LHCN-M2 (cell line): ENCODE measurements around the gene RAI14. TPM values are rescaled to one million over a fixed set of nuclear protein-coding genes. Genes with fewer than 3 reads are reported as not detected.
"Not testable (repeated sequence)": the region's sequence is repeated elsewhere in the genome, so short reads cannot be mapped to it uniquely, and the experiment has no call there.

Experiments used
- DNase-seq: peaks from one replicate; pipeline ENCODE4 v3.0.0-alpha.2; 2012; ENCODE audit warnings: low read depth
- total RNA-seq: library from RNA; depleted of rRNA; stranded (reverse); fragments of >200 nt; gene quantifications from 2 replicates; pipeline ENCODE4 v1.2.3, GENCODE V29; 2014

Gene RAI14
- total RNA-seq, 1 experiment from 2014 or later, result 72.7 TPM

DNA sequence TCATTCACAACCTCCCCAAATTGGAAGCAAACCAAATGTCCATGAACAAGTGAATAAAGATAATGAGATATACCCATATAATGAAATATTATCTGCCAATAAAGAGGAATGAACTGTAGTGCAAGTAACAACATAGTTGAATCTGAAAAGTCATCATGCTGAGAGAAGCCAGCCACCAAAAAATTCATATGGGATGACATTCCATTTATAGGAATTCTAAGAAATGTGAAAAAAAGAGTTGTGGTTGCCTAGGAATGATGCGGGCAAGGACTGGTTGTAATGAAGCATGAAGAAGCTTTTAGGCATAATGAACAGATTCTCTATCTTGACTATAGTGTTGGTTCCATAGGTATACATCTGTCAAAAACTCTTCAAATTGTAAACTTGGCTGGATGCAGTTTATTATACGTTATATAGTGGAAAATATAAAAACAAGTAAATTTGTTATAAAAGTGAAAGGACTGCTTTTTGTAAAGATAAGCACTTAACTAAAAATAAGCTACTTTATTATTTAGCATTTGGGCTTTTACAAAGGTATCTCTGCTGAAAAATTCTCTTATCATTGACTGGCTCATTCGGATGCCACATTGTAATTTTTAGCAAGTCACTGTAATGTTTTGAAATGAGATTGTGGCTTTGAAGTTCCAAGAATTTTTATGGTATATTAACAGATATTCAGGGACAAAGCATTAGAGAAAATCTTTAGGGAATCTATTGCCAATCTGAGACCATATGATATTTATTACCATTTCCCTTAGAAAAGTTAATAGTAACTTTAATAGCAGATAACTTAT, 161.6 kb downstream of the RAI14 start:
- no peak for DNase-seq

DNA sequence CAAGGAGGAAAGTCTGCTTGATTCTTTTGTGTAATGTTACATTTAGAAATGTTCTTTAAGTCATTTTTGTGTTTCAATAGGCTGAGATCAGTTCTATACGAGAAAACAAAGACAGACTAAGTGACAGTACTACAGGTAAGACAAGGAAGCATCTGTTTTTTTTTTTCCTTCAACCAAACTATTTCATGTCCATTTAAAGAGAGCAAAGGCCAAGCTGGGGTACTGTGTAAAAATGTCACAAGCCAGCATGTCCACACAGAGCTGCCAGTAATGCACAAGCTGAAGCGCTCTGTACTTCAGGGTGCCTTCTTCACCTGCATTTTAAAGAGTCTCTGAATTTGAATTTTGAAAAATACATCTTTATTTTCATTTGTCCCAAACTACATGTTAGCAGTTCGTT, 162.6 kb downstream of the RAI14 start:
- DNase-seq, result no peak

DNA sequence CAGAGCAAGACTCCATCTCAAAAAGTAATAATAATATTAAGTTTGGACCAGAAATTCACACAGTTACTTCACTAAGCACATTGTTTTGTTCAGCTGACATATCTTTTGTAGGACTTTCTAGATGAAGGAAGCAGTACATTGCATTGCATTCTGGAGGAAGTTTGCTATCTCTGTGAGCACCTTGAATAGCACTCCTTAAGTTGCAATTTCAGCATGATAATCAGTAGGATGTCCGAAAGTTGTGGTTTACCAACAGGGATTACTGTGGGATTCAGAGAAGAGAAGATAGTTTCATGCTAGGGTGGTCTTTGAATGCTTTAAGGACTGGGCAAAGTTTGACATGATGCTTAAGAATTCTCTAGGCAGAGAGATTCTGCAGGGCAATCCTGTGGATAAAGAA, 164.5 kb downstream of the RAI14 start:
- DNase-seq, result no peak

DNA sequence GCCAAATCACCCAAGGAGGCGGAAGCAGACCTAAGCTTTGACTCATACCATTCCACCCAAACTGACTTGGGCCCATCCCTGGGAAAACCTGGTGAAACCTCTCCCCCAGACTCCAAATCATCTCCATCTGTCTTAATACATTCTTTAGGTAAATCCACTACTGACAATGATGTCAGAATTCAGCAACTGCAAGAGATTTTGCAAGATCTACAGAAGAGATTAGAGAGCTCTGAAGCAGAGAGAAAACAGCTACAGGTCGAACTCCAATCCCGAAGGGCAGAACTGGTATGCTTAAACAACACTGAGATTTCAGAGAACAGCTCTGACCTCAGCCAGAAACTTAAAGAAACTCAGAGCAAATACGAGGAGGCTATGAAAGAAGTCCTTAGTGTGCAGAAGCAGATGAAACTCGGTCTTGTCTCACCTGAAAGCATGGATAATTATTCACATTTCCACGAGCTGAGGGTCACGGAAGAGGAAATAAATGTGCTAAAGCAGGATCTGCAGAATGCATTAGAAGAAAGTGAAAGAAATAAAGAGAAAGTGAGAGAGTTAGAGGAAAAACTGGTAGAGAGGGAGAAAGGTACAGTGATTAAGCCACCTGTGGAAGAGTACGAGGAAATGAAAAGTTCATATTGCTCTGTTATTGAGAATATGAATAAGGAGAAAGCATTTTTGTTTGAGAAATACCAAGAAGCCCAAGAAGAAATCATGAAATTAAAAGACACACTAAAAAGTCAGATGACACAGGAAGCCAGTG, 167.0 kb downstream of the RAI14 start:
- no peak for DNase-seq

DNA sequence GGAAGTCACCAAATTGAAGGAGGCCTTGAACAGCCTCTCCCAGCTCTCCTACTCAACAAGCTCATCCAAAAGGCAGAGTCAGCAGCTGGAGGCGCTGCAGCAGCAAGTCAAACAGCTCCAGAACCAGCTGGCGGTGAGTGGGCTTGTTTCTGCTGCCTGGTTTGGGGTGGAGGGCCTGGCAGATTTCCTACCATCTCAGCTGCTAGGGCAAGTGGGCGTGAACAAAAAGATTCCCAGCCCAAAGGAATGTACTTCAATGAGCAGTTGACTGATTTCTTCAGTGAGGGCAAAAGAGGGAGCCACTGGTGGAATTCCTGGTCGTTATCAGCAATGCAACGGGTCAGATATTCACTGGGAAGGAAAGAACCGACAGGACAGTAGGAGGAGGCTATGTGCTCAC, 170.2 kb downstream of the RAI14 start:
- no peak for DNase-seq

DNA sequence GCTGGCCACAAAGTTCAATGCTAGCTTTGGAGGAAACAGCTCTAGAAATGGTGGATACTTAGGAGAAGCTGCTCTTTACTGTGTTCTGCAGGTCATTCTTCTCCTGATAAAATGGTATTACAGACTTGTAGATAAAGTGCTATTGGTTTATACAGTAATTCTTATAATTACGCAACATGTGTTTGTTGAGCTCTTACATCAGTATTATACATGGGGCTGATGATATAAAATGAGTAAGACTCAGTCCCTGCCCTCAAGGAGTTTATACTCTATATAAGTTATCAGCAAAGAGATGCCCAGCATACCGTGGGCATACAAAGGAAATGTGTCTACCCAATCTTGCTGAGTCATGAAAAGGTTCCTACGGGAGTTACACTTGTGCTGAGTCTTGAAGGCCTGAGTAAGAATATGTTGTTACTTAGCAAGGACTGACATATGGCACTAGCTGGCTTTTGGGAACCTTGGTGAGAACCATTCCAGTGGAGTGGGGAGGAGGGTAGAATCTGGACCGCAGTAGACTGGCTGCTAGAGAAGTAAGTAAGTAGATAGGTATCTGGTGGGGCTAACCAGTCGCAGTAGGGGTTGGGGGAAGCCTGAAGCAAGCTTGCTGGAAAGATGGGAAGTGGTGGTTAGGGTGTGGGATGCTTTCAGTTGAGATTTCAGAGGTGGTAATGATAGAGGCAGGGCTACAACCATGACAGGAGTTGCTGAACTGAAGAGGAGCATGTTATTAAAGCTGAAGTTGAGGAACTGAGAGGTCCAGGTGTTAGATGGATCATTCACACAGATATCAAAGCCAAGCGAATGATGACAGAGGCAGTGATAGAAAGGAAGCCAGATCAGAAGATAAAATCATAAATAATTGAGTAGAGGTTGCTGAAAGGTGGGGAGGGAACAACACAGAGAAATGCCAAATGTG, 171.7 kb downstream of the RAI14 start:
- no peak for DNase-seq

DNA sequence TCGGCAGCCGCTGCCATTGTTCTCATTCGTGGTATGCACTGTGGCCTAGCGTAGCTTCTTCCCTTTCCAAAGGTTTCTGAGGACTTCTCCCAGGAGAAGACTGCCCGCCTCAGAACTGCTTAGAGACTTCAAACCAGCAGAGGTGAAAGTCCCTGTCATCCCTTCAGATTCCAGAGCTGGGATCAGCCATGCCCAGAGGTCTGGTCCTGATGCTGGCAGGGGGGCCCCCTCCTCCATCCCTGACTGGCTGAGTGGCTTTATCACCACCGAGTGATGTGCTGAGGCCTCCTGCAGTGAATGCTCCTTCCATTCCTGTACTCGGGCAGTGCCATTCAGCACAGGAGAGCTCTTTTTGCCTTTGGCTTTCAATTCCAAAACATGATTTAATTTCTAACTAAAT, 174.7 kb downstream of the RAI14 start:
- DNase-seq, result not testable (repeated sequence)

DNA sequence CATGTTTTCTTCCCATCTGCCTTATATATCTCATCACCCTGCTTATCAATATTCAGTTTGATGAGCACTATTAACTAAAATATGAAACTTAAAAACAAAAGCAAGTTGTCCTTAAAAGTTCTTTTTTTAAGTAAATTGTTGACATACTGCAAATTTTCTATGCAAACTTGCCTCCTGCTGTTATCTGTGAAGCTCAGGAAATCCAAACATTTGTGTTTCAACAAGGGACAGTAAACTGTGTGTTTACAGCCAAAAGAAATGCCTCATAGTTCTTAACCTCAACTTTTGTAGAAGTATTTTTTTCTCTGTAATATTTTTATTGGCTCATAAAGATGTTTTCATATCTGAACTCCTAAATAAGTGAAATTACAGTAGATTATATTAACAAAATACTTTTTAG, 175.2 kb downstream of the RAI14 start:
- no peak for DNase-seq

DNA sequence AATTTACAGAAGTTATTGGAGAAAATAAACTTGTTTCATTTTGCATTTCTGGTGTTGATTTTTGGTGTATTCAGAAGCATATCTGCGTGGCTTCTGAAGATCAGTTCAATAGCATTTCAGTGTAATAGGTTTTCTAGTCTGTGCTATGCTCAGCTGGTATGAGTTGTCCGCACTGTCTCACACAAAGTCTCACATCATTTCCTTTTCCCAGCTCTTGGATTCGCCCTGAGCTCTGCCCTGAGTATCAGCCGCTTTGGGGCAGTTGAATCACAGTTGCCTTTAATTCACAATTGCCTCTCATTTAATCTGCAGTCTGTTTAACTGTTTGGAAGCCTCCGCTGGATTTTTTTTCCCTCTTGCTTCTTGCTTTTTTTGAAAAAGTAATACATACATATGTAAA, 176.4 kb downstream of the RAI14 start:
- DNase-seq, result no peak

DNA sequence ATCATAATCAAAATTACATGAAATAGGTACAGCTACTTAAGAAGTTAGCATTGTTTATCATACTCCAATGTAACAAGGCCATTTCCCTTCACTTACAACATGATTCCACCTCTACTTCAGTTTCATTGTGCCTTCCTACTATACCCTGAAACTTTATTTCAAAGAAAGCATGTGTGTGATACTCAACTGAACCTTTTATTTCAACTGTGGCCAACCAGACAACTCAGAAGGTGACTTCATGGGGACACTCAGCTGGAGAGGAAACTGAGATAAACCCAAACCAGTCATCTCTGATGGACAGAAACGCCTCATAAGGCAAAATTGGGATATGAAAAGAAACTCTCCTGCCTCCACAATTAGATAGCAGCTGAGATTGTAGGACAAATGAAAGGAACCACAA, 177.0 kb downstream of the RAI14 start:
- DNase-seq, result no peak

DNA sequence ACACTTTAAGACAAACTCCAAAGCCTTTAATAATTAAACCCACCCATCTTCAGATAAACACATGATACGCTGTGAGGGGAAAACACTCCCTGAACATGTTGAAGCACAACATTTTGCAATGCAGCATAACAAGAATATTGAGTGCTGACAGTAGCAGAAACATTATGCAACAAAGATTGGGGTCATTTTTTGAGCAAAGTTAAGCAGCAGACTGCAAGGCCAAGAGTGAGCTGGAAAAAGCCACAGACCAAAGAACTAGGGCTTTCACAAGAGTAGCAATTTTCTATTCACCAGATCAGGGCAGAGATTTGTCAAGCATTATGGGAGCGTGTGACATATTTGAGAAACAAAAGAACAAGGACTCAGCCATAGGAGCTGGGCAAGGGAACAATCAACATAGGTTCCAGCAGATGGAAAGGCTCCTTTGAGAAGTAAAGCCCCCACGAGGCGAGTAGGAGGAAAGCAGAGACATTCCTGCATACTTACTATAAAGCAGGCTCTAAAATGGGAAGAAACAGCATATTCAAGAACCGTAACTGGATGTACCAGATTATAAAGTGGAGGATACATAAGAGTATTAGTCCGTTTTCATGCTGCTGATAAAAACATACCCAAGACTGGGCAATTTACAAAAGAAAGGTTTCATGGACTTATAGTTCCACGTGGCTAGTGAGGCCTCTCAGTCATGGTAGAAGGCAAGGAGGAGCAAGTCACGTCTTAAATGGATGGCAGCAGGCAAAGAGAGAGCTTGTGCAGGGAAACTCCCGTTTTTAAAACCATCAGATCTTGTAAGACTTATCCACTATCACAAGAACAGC, 178.1 kb downstream of the RAI14 start:
- no peak for DNase-seq

DNA sequence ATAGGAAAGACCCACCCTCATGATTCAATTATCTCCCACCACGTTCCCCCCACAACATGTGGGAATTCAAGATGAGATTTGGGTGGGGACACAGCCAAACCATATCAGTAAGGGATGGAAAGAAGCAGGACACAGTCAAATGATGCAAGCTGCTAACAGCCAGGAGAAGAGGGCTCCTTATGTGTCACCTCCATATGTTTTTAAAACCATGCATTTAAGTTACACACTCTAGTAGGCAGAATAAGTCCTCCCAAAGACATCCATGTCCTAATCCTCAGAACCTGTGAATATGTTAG, 178.6 kb downstream of the RAI14 start:
- no peak for DNase-seq

DNA sequence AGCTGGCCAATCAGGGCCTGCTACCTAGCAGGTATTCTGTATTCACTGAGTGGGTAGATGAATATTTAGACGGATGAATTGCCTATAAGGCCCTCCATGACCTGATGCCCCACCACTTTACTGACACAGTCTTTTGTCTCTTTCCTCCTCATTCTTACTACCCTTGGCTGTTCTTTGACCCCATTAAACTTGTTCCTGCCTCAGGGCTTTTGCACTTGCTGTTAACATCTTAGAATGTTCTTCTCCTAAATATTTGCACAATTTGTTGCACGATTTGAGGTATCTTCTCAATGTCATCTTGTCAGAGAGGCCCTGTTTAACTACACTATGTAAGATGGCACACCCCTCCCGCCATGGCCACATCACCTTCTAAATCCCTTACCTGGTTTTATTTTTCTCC, 179.5 kb downstream of the RAI14 start:
- no peak for DNase-seq

DNA sequence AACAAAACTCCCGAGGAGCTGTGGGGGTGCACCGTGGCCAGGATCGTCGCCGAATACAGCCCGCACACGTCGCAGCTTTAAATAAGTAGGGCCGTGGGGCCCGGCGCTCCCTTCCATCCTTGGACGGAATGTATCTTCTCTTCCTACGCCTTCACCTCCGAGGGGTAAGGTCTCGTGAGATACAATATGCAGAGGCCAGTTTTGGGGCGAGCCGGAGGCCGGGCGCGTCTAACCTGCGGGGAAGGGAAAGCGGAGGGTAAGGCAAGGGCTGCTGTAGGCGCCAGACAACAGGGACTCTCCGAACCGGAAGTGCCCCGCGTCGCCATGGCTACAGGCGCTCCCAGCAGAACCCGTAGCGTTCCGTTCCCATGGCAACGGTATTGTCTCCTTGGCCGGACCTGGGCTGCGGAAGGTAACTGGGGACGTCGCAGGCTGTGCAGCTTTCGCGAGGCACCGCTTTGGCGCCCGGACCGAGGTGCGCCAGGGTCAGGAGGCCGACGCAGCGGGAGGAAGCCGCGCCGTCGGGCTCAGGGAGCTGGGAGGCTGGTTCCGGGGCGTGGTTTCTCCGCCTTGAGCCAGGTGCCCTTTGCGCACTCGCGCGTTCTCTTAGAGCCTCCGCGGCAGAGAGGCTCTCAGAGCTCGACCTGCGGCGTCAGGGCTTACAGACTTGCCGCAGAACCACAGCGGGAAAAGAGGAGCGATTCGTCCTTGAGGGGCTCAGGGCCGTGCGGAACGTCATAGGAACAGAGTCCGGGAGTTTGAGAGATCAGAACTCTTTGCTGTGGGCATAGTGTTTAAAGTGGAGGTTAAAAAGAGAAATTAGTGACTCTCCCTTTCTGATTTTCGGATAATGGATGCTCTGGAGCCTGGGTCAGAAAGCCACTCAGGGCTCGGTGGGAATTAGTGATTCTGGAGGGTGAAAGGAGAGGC, 182.9 kb downstream of the RAI14 start, which contains the start of gene TTC23L:
Gene TTC23L (plus strand): TSS at position 380 of the 930 bp plus-strand sequence. CDS start 1,508 bp downstream, outside the sequence.
- DNase-seq, result peak; percentile 77

DNA sequence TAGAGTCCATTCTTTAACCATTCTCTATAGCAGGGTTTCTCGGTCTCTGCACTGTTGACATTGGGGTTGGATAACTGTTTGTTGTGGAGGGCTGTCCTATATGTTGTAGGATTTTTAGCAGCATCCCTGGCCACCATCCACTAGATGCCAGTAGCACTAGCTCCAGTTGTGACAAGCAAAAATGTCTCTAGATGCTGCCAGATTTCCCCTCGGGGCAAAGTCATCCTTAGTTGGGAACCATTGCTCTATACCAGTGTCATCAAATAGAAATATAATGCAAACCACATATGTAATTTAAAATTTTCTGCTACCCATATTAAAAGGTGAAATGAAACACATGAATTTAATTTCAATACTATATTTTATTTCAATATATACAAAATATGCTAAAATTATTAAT, 185.7 kb downstream of the RAI14 start:
- no peak for DNase-seq

DNA sequence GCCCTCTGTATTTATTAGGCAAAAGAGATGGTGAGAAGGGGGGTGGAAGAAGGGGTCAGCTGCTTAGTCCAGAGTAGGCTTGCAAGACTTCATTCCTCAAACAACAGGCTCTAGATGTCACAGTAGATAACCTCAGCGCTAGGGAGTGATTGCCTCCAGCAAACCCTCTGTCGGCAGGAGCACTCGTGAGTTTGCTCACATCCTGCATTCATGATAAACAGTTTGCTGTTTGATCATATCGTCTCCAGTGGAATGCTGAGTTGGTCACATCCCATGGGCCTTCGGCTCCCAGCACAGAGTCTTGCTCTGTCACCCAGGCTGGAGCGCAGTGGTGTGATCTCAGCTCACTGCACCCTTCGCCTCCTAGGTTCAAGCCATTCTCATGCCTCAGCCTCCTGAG, 186.4 kb downstream of the RAI14 start:
- DNase-seq, result no peak

DNA sequence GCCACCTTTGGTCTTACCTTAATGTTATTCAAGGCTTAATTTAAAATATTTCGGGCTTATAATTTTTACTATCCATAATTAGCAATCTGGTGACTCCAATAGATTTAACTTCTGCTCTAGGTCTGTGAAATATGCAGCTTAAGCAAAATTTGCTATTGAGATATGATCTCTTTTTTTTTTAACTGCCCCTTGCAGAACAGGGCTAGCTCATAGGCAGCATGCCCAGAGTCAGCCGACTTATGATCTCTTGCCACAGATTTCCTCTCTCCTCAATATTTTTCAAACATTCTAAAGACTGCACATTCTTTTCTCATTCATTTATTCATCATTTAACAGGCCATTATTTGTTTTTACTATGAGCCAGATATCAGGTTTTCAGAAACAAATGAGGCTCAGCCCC, 187.4 kb downstream of the RAI14 start:
- no peak for DNase-seq

DNA sequence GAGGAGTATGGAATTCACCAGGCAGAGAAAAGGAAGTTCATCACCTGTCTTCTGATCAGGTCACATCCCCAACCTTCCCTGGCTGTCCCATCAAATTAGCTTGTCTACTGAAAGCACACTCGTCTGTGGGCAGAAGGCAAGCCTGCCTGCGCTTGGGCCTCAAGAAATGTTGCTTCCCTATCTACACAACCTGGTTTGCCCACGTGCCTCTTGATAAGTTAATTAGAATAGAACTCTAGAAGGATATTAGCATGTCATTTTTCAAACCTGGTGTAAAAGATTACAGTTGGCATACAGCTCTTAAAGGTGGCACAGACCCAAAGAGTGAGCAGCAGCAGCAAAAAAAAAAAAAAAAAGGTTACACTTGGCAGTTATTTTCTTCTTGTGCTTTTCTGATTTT, 188.0 kb downstream of the RAI14 start:
- no peak for DNase-seq

DNA sequence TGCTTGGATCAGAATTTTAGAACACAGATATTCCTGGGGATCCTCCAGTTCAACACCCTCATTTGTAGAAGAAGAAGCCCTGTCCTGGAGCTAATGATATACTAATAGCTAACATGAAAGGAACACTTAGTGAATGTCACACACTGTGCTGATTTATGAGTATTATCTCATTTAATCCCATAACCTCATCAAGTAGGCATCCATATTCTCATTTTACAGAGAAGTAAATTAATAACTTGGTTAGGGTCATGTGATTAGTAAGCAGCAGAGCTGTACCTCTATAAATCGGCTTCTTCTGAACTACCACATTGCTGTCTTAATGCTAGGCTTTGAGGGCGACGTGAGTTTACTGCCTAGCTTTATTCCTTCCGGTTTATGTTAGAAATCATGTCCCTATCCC, 188.9 kb downstream of the RAI14 start:
- DNase-seq, result no peak

DNA sequence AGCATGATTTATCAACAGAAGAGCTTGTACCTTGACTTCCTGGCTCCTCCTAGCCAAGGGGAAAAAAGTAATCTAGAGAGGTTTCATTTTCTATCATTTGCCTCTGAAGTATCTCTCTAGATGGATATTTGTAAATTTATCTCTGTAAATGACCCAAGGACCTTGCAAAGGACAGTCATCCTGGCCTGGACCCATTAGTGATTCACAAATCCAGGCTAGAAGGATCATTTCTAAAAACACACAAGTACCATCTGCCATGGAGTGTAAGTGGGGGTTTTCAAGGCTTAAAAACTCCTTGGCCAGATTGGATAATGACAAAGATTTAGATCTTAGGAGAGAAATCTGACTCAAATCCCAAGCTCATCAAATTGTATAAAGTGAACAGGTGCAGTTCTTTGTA, 190.9 kb downstream of the RAI14 start:
- no peak for DNase-seq
